ENCODE data around the gene SORD. TPM values are rescaled to one million over a fixed set of nuclear protein-coding genes. Genes with fewer than 3 reads are reported as not detected.
"Not testable (repeated sequence)": the region's sequence is repeated elsewhere in the genome, so short reads cannot be mapped to it uniquely, and the experiment has no call there.

Gene SORD
- total and polyA plus RNA-seq, 11 donors = 3.4 to 16.7 (median 9.4) TPM

DNA sequence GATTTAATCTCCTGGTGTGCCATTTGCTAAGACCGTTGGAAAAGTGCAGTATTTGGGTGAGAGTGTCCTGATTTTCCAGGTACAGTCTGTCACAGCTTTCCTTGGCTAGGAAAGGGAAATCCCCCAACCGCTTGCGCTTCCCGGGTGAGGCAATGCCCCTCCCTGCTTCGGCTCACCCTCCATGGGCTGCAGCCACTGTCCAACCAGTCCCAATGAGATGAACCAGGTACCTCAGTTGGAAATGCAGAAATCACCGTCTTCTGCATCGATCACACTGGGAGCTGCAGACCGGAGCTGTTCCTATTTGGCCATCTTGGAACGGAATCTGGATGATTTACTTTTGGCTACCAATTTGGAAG is 2.1 kb upstream of the SORD start:
- not testable (repeated sequence) for H3K36me3 ChIP-seq, H3K9me3 ChIP-seq, ATAC-seq, DNase-seq, H3K27ac ChIP-seq, H3K4me3 ChIP-seq
- Histone ChIP-seq H3K4me1 (peaks cover 0 to 18% (median 10%) of the 10 kb centered on the region in 12 donors), H3K27me3 (peaks cover 0 to 18% (median 0%) of the 10 kb centered on the region in 9 donors)
- 90 to 96% (median 95%) methylated on average over 8 to 9 of the region's 9 CpGs for WGBS, 4 donors
- intact Hi-C loops (cut with DNase I) = loop anchor here in 1 of 10 donors (10.0 kb wide), 1 partner anchor 46 kb away; no protein-coding TSS in a partner anchor

DNA sequence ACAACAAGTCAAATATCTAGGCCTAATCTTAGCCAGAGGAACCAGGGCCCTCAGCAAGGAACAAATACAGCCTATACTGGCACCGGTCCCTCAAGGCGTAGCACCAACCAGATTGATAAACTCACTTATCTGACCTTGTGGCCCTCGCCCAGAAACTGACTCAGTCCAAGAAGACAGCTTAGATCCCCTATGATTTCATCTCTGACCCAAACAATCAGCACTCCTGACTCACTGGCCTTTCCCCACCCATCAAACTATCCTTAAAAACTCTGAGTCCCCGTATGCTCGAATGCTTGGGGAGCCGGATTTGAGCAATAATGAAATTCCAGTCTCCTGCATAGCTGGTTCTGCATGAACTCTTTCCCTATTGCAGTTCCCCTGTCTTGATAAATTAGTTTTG is 1.6 kb upstream of the SORD start:
- peaks cover 0 to 1% (median 0%) of the 10 kb centered on the region in 12 donors for H3K9me3 ChIP-seq

DNA sequence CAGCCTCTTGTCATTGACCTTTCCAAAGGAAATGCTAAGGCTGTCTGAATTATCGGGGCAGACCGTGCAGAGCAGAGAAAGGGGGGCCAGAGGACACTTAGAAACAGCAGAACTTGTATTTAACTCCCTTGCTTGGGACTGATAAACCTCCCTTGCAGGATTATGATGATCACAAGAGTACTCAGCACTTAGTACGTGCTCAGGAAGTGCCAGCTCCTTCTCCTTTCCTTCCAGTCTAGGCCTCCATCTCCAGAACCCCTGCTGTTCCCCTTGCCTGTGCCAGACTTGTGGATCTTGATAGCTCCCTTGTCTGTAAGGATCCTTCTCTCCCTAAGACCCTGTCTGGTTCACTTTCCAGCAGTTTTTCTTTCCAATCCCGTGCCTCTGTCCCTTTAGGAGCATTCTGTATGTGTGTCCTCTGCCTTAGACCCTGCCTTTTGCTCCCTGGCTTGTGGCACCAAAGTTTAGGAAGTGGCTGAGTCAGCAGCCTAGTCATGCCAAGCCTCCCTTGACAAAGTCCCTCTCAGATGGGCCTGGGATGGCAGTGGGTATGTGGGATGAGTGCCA is 747 bp downstream of the SORD start:
- H3K36me3 ChIP-seq = no peaks in the 10 kb centered on the region
- ATAC-seq (peak in 1 of 4 donors; percentile 6), DNase-seq (no peak)
- intact Hi-C loops (cut with DNase I) = loop anchor here in 1 of 10 donors (10.0 kb wide), 1 partner anchor 49 kb away; no protein-coding TSS in a partner anchor
- H3K27me3 ChIP-seq = peaks cover 0 to 14% (median 0%) of the 10 kb centered on the region in 9 donors
- WGBS, 4 donors = 13 to 16% (median 14%) methylated on average over 4 of the region's 4 CpGs
- H3K27ac ChIP-seq = peak overlapping the region in 10 of 12 donors; percentile 53 to 78 (median 70)
- H3K4me3 ChIP-seq = peak overlapping the region; percentile 38 to 84 (median 68)
- TF ChIP-seq, protein P1, sequence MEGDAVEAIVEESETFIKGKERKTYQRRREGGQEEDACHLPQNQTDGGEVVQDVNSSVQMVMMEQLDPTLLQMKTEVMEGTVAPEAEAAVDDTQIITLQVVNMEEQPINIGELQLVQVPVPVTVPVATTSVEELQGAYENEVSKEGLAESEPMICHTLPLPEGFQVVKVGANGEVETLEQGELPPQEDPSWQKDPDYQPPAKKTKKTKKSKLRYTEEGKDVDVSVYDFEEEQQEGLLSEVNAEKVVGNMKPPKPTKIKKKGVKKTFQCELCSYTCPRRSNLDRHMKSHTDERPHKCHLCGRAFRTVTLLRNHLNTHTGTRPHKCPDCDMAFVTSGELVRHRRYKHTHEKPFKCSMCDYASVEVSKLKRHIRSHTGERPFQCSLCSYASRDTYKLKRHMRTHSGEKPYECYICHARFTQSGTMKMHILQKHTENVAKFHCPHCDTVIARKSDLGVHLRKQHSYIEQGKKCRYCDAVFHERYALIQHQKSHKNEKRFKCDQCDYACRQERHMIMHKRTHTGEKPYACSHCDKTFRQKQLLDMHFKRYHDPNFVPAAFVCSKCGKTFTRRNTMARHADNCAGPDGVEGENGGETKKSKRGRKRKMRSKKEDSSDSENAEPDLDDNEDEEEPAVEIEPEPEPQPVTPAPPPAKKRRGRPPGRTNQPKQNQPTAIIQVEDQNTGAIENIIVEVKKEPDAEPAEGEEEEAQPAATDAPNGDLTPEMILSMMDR (IDR thresholded peaks at IDR 0.05) = no peak
- TF ChIP-seq POLR2A (IDR thresholded peaks at IDR 0.05) = no peak
- no peaks in the 10 kb centered on the region for H3K9me3 ChIP-seq
- peaks cover 0 to 24% (median 12%) of the 10 kb centered on the region in 12 donors for H3K4me1 ChIP-seq

More for the DNA sequence above, 1.6 kb upstream of the SORD start:
- Histone ChIP-seq H3K4me1 (peaks cover 0 to 18% (median 10%) of the 10 kb centered on the region in 12 donors), H3K4me3 (no peak overlapping the region), H3K27me3 (peaks cover 0 to 18% (median 0%) of the 10 kb centered on the region in 9 donors), H3K27ac (no peak overlapping the region), H3K36me3 (no peaks in the 10 kb centered on the region)
- TF ChIP-seq, protein P1 (IDR thresholded peaks at IDR 0.05) = no peak
- no peak for TF ChIP-seq POLR2A (IDR thresholded peaks at IDR 0.05)
- ATAC-seq (no peak), DNase-seq (no peak)
- 91 to 94% (median 94%) methylated on average over 6 of the region's 6 CpGs for WGBS, 4 donors
- intact Hi-C loops (cut with DNase I) = loop anchor here in 1 of 10 donors (10.0 kb wide), 1 partner anchor 47 kb away; no protein-coding TSS in a partner anchor

DNA sequence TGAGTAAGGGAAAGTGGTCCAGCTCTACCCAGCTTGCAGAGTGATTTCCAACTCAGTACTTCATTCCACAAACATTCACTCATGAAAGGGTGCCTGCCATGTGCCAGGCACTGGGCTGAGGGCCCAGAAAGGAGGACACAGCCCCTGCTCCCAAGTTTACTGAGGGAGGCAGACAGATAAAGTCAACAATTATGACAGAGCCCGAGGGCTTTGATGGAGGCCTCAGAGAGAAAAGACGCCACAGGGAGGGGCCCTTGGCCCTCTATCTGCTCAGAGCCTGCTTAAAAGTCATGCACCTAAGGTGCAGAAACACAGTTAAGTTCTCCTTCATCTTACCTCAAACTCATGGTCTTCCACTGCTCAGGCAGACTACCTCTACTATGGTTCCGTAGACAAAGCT is 1.7 kb downstream of the SORD start:
- H3K27me3 ChIP-seq, H3K4me3 ChIP-seq, H3K27ac ChIP-seq, H3K36me3 ChIP-seq, H3K9me3 ChIP-seq, DNase-seq: not testable (repeated sequence)
- intact Hi-C loops (cut with DNase I) = loop anchor here in 2 of 10 donors (5.0 to 10.0 kb wide), 2 partner anchors 50 to 172 kb away; no protein-coding TSS in a partner anchor
- ATAC-seq = peak in 1 of 4 donors; percentile 14
- 60 to 84% (median 74%) methylated on average over 3 of the region's 3 CpGs for WGBS, 4 donors
- peaks cover 0 to 24% (median 12%) of the 10 kb centered on the region in 12 donors for H3K4me1 ChIP-seq

DNA sequence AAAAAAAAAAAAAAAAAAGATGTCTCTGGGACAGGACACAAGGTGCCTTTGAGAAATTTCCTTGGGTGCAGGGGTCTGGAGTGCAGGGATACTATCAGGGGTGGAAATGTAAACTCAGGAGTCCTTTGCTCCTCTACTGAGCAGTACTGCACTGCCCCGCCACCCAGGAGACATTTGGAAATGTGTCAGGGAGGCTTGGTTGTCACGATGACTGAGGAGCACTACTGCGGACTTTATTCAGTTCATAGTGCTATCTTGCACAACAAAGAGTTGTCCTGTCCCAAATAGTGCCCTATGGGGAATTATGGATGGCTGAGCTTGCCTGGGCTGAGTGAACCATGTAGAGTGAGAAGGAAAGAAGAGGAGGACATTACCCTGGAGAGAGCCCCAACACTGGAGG is 2.6 kb downstream of the SORD start:
- not testable (repeated sequence) for H3K27me3 ChIP-seq, DNase-seq, H3K9me3 ChIP-seq, H3K4me3 ChIP-seq, ATAC-seq, H3K36me3 ChIP-seq, H3K27ac ChIP-seq
- WGBS, 4 donors = 83 to 96% (median 94%) methylated on average over 3 of the region's 3 CpGs
- intact Hi-C loops (cut with DNase I) = loop anchor here in 2 of 10 donors (5.0 to 10.0 kb wide), 2 partner anchors 51 to 173 kb away; no protein-coding TSS in a partner anchor
- H3K4me1 ChIP-seq = peaks cover 0 to 24% (median 12%) of the 10 kb centered on the region in 12 donors
